NOMO-1 treated with DMSO at 0.1 percent for 48 hours (cell line): ENCODE measurements around the gene BRINP1.

Source experiments
- DNase-seq: peaks from one replicate; lab custom pipeline; 2025; ENCODE audit not compliant: unreplicated experiment; lab: John Stamatoyannopoulos, UW

BRINP1 gene, protein sequence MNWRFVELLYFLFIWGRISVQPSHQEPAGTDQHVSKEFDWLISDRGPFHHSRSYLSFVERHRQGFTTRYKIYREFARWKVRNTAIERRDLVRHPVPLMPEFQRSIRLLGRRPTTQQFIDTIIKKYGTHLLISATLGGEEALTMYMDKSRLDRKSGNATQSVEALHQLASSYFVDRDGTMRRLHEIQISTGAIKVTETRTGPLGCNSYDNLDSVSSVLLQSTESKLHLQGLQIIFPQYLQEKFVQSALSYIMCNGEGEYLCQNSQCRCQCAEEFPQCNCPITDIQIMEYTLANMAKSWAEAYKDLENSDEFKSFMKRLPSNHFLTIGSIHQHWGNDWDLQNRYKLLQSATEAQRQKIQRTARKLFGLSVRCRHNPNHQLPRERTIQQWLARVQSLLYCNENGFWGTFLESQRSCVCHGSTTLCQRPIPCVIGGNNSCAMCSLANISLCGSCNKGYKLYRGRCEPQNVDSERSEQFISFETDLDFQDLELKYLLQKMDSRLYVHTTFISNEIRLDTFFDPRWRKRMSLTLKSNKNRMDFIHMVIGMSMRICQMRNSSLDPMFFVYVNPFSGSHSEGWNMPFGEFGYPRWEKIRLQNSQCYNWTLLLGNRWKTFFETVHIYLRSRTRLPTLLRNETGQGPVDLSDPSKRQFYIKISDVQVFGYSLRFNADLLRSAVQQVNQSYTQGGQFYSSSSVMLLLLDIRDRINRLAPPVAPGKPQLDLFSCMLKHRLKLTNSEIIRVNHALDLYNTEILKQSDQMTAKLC

DNA sequence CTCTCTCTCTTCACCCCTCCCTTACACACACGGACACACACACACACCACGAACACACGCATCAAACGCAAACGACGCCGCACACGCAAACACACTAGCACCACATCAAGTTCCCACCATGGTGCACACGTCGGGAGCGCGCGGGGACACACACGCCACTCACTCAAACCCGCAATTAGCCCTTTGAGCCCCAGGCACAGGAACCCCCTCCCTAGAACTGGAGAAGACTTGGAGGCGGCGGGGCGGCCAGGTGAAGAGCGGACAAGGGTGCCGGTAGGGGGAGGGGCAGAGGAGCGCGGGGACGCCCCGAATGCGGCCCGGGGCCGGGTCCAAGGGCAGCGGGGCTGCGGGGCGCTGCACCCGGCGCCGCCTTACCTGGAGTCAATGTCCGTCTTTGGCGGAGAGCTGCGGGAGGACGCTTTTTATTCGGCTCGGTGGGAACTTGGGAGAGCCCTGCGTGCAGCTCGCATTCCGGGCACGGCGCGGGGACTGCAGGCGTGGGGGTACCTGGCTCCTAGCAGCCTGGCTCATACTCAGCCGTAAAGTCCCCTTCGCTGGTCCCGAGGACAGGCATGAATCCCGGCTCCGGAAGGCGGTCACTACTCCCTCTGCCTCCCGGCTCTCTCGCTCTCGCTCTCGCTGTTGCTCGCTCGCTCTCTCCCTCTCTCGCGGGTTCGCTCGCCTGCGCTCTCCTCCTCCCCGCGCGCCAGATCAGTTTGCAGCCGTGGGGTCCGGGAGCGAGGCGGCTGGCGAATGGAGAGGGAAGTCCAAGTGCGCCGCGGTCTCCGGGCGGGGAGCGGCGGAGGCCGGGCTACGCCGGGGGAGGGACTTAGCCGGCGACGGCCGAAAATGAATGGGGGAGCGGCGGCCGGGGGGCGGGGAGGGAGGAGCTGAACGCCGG is at the start of gene BRINP1:
Gene BRINP1 (minus strand): TSS at position 755 of the 901 bp plus-strand sequence. CDS start 56,080 bp downstream, outside the sequence.
- no peak for DNase-seq

GRCh38 chr9:119418721-119419120 is 49.5 kb upstream of the BRINP1 start:
- no peak for DNase-seq

GRCh38 chr9:119416793-119417192 is 47.6 kb upstream of the BRINP1 start:
- DNase-seq = no peak

DNA sequence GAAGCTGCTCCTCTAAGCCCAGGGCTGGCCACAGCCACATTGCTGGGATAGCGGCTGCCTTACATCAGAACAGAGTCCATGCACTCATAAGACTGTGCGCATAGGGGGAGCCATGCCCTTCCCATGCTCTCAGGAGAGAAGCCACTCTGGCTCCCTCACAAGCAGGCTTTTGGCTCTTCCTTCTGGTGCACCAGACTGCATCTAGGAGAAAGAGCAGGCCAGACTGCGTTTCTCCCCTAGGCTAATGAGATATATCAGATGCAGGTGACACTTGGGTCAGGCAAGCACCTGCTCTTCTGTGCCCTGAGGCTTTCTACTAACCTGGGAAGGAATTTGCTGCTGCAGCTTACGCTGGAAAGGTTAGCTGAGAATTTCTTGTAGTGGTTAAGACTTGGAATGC is 43.2 kb upstream of the BRINP1 start:
- DNase-seq = no peak

DNA sequence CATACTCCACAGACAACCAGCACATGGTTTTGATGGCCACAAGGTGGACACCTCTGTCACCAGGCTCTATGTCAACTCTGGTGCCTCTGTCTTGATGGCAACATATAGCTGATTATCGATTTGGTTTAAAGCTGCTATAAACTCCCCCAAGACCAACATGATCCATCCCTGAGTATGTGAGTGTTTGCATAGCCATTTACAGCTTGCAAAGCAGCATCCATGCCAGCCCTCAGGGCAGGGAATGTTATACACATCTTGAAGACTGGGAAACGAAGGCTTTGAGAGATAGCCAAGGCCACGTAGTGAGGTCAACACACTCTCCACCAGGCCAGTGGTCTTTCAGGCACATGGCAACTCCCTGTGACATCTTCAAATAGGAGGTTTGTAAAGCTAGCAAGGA is 40.3 kb upstream of the BRINP1 start:
- DNase-seq = no peak

- no peak for DNase-seq
These were observed 31.4 kb upstream of the BRINP1 start for GRCh38 chr9:119400606-119401005.

GRCh38 chr9:119398350-119398749 is 29.1 kb upstream of the BRINP1 start:
- no peak for DNase-seq

DNA sequence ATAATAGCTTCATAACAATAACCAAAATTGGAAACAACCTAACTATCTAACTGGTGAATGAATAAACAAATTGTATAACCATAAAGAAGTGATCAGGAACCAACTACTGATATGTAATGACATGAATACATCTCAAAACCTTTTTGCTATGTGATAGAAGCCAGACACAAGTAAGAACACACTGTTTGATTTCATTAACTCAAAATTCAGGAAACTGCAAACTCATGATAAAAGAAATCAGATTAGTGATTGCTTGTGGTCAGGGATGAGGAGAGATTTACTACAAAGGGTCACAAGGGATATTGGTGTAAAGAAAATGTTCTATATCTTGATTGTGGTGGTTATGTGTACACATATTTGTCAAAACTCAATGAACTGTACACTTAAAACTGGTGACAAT is 22.6 kb upstream of the BRINP1 start:
- no peak for DNase-seq

GRCh38 chr9:119375892-119376291 is 6.7 kb upstream of the BRINP1 start:
- DNase-seq = no peak

DNA sequence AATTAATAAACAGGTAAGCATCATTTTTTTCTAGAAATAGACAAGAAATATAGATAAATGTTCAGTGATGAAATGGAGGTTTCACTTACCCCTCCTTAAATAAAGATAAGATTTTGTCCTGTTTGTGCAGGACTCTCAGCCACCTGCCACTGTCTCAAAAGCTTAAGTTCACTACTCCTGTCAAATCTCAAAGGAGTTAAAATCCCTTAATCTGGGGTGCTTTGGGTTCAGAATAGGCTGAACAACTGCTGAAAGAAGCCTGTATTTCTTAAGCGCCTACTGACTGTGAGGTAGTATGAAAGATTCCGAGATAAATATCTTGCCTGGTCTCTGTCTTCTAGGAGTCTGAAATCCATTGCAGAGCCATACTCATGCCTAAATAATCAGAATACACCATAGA is 3.7 kb upstream of the BRINP1 start:
- no peak for DNase-seq

- DNase-seq = no peak
These were observed 1.6 kb upstream of the BRINP1 start for GRCh38 chr9:119370816-119371215.

DNA sequence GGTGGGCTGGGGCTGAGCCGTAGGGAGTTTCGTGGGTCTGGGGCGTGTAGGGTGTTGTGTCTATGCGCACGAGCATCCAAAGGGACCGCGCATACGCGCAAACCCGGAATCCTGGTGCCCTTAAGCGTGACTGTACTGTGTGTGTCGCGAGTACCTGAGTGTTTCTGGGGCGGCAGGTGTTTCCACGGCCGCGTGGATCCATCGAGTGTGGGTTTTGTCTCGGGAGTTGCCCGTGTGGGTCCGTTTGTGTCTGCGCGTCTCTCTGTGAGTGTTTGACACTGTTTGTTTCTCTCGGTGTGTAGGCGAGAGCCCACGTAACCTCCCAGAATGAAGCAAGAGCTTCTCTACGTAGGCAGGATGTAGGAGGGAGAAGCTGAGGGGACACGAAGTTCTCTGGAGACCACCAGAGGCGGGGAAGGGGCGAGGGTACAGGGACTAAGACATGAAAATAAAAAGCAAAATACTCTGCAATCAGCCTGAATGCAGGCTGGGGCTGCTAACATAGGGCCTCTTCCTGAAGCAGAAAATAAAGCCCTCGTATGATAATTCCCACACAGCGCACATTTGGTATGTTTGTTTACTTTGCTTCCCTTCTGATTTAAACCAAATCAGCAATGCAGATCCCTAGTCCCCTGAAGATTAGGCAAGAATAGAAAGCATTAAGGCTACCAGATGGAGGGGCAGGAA is 588 bp upstream of the BRINP1 start:
- DNase-seq = no peak

DNA sequence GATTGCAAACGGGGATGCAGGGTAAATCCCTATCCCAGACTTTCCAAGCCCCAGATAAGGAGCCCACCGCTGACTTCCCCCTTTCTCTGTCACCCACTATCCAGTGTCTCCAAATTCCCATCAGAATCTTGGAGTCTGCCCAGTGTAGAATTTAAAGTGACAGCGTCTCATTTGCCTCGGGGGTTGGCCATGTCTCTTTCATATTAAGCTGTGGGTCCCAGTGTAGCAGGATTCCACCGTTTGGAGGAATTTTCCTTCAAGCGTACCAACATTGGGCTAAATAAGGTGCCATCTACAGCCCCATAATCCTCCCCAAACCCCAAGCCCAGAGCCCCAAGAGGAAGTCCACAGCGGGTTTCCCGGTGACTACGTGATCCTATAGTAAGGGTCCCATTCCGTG is 1.1 kb downstream of the BRINP1 start:
- DNase-seq = no peak

- DNase-seq = no peak
These were observed 1.6 kb downstream of the BRINP1 start for GRCh38 chr9:119367683-119368075.

- DNase-seq = no peak
These were observed 2.1 kb downstream of the BRINP1 start for GRCh38 chr9:119366909-119367682.

GRCh38 chr9:119365291-119366027 is 3.8 kb downstream of the BRINP1 start:
- no peak for DNase-seq

- no peak for DNase-seq
These were observed 9.0 kb downstream of the BRINP1 start for GRCh38 chr9:119360237-119360636.

DNA sequence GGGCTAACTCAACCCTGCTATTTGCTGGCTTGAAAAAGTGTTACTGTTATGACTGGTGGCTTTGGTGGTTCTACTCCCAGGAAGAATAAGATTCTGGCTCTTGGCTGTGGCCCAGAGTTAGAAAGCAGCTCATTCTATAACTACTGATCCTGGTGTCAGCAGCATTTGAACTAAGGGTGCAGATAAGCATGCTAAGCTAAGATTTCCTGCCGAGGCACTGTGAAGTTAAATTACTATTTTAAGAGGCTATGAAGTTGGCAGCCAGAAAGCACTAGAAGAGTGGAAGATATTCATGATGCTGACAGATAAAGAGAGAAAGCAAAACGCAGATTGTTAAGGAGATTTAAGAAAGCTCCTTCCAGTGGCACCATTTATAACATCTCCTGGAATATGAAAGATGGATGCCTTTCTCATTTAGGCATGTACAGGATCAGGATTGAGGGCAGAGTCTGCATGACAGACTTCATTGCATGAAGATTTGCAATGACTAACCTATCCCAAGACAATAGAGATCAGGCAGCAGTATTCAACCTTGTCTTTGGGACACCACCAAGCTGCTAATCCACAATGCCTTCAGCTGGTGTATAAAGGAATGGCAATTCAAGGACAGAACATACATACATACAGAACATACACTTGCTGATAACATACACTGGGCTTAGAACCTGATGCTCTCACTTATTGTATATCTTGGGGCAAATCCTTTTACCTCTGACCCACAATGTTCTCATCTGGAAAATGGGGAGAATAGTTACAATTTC is 11.7 kb downstream of the BRINP1 start:
- DNase-seq = no peak
